Mesenchymal stem cell (in vitro differentiated cells and primary cell): ENCODE data around the gene PPM1M.

Experiments
- DNase-seq: peaks from one replicate; pipeline ENCODE4 v3.0.0-alpha.2; 2013
- H2AFZ ChIP-seq: one replicate; pipeline ENCODE4 v1.6.1; 2013; ENCODE audit warnings: low read depth, mild to moderate bottlenecking, control low read depth, inconsistent platforms, low read length, moderate library complexity
- H2AK5ac ChIP-seq: 2 replicates; pipeline ENCODE4 v1.6.1; 2013; ENCODE audit warnings: low read length, moderate library complexity, mild to moderate bottlenecking, inconsistent platforms; ENCODE audit not compliant: severe bottlenecking
- H2BK120ac ChIP-seq: one replicate; pipeline ENCODE4 v1.6.1; 2013; ENCODE audit warnings: low read depth, mild to moderate bottlenecking, inconsistent platforms, low read length, moderate library complexity
- H2BK12ac ChIP-seq, 2 experiments: one replicate each; pipeline ENCODE4 v1.6.1; 2013; ENCODE audit warnings: inconsistent platforms in 2 of 2, low read length in 2 of 2, mild to moderate bottlenecking in 2 of 2, moderate library complexity in 2 of 2, control low read depth in 1 of 2
- H2BK15ac ChIP-seq: one replicate; pipeline ENCODE4 v1.6.1; 2013; ENCODE audit warnings: mild to moderate bottlenecking, low read depth, inconsistent platforms; ENCODE audit not compliant: poor library complexity, severe bottlenecking
- H2BK5ac ChIP-seq: 2 replicates; pipeline ENCODE4 v1.6.1; 2013; ENCODE audit warnings: low read depth, mild to moderate bottlenecking, low read length, control low read depth, inconsistent platforms; ENCODE audit not compliant: poor library complexity, severe bottlenecking
- H3K14ac ChIP-seq, 2 experiments: one replicate each; pipeline ENCODE4 v1.6.1; 2013; ENCODE audit warnings: inconsistent platforms in 2 of 2, low read length in 2 of 2, control low read depth in 1 of 2, mild to moderate bottlenecking in 1 of 2, moderate library complexity in 1 of 2
- H3K18ac ChIP-seq, 2 experiments: one replicate each; pipeline ENCODE4 v1.6.1; 2013; ENCODE audit warnings: inconsistent platforms in 2 of 2, low read length in 2 of 2, control low read depth in 1 of 2, low read depth in 1 of 2, mild to moderate bottlenecking in 1 of 2
- H3K23ac ChIP-seq, 2 experiments: one replicate each; pipeline ENCODE4 v1.6.1; 2013; ENCODE audit warnings: inconsistent platforms in 2 of 2, low read length in 2 of 2, mild to moderate bottlenecking in 2 of 2, moderate library complexity in 2 of 2, control low read depth in 1 of 2
- H3K27ac ChIP-seq: 2 replicates; pipeline ENCODE4 v1.5.1; 2013; ENCODE audit warnings: mild to moderate bottlenecking, moderate library complexity, low read length, control low read depth, inconsistent platforms; ENCODE audit not compliant: poor library complexity, severe bottlenecking
- H3K27me3 ChIP-seq, 2 experiments: 2 replicates each; pipeline versions ENCODE4 v1.6.1 to v1.7.0; 2013; ENCODE audit warnings: low read length in 2 of 2, mild to moderate bottlenecking in 2 of 2, moderate library complexity in 2 of 2, control low read depth in 1 of 2, inconsistent platforms in 1 of 2; ENCODE audit not compliant: control insufficient read depth in 1 of 2, insufficient read depth in 1 of 2
- H3K36me3 ChIP-seq, 2 experiments: 2 replicates each; pipeline versions ENCODE4 v1.6.1 to v1.7.0; 2013; ENCODE audit warnings: low read length in 2 of 2, control low read depth in 1 of 2, inconsistent platforms in 1 of 2, low read depth in 1 of 2, mild to moderate bottlenecking in 1 of 2; ENCODE audit not compliant: insufficient read depth in 2 of 2, control insufficient read depth in 1 of 2
- H3K4ac ChIP-seq, 2 experiments: one replicate each; pipeline ENCODE4 v1.6.1; 2013; ENCODE audit warnings: inconsistent platforms in 2 of 2, low read length in 2 of 2, mild to moderate bottlenecking in 2 of 2, moderate library complexity in 2 of 2, control low read depth in 1 of 2, low read depth in 1 of 2
- H3K4me1 ChIP-seq: 2 replicates; pipeline ENCODE4 v1.6.1; 2013; ENCODE audit warnings: low read depth, low read length, control low read depth; ENCODE audit not compliant: control insufficient read depth, insufficient read depth
- H3K4me2 ChIP-seq: 2 replicates; pipeline ENCODE4 v1.6.1; 2013; ENCODE audit warnings: low read length, mild to moderate bottlenecking, inconsistent platforms; ENCODE audit not compliant: poor library complexity, severe bottlenecking
- H3K4me3 ChIP-seq, 2 experiments: 2 replicates each; pipeline versions ENCODE4 v1.5.1 to v1.7.0; 2013; ENCODE audit warnings: low read length in 2 of 2, mild to moderate bottlenecking in 2 of 2, control low read depth in 1 of 2, low read depth in 1 of 2; ENCODE audit not compliant: insufficient read depth in 1 of 2
- H3K79me1 ChIP-seq: replicated peaks from 2 replicates; pipeline ENCODE4 v1.6.1; 2013; ENCODE audit warnings: mild to moderate bottlenecking, control low read depth, low read length, inconsistent platforms; ENCODE audit not compliant: poor library complexity, severe bottlenecking
- H3K9ac ChIP-seq: 2 replicates; pipeline ENCODE4 v1.7.0; 2013; ENCODE audit warnings: mild to moderate bottlenecking, low read length, moderate library complexity
- H3K9me3 ChIP-seq: 2 replicates; pipeline ENCODE4 v1.7.0; 2013; ENCODE audit warnings: mild to moderate bottlenecking, low read length; ENCODE audit not compliant: control insufficient read depth
- H4K8ac ChIP-seq: one replicate; pipeline ENCODE4 v1.6.1; 2013; ENCODE audit warnings: inconsistent platforms, mild to moderate bottlenecking, low read length, moderate library complexity
- H4K91ac ChIP-seq: one replicate; pipeline ENCODE4 v1.6.1; 2013; ENCODE audit warnings: mild to moderate bottlenecking, low read length, inconsistent platforms
- WGBS: methylation state at CpG from one replicate; pipeline ENCODE4 v1.1.7; 2013; ENCODE audit warnings: mixed read lengths; 5-methylcytosine and 5-hydroxymethylcytosine counted together

PPM1M gene

DNA sequence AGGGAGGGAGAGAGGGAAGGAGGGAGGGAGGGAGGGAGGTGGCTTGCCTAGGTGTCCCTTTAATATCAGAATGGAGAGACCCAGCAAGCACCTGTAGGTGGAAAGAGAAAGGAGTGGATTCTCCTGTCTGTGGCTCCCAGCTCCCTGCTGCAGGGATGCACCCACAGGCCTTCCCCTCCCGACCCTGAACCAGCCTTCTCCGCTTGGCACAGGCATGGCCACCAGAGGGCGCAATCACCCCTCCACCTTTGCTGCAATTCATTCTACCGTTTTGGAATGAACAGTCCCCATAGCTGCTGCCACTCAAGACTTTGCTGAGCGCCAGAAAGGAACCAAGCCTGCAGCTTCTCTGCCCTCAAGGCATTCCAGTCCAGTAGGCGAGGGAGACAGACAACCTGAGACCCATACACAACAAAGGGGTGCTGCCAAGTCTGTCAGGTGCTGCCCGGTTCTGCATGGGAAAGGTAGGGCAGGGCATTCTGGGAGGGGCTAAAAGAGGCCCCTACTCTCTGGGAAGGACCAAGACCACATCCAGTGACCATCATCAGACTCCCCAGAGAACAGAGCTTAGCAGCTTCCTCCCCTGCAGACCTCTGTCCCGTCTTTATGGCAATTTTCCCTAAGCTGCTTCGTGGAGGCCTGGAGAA is 25.1 kb upstream of the PPM1M start:
- H3K79me1 ChIP-seq: no peaks in the 10 kb centered on the region
- H2BK120ac ChIP-seq: no peak overlapping the region
- WGBS: 23% methylated on average over 9 of the region's 9 CpGs
- peak; percentile 71 for DNase-seq
- no peak overlapping the region for H3K14ac ChIP-seq
- peaks cover 9% of the 10 kb centered on the region for H3K4me1 ChIP-seq
- no peak overlapping the region for H3K23ac ChIP-seq
- H3K9me3 ChIP-seq: no peaks in the 10 kb centered on the region
- no peak overlapping the region for H4K8ac ChIP-seq
- no peak overlapping the region for H2BK15ac ChIP-seq
- H3K4me3 ChIP-seq: no peak overlapping the region
- H3K27me3 ChIP-seq: peaks cover 0 to under 1% of the 10 kb centered on the region in 2 experiments
- H2AK5ac ChIP-seq: no peak overlapping the region
- no peak overlapping the region for H3K18ac ChIP-seq
- H4K91ac ChIP-seq: no peak overlapping the region
- peaks cover 5 to 6% of the 10 kb centered on the region in 2 experiments for H3K36me3 ChIP-seq
- no peak overlapping the region for H3K4ac ChIP-seq
- H2AFZ ChIP-seq: no peak overlapping the region
- H3K4me2 ChIP-seq: no peak overlapping the region
- no peak overlapping the region for H3K27ac ChIP-seq
- no peak overlapping the region for H3K9ac ChIP-seq
- H2BK5ac ChIP-seq: no peak overlapping the region
- no peak overlapping the region for H2BK12ac ChIP-seq

DNA sequence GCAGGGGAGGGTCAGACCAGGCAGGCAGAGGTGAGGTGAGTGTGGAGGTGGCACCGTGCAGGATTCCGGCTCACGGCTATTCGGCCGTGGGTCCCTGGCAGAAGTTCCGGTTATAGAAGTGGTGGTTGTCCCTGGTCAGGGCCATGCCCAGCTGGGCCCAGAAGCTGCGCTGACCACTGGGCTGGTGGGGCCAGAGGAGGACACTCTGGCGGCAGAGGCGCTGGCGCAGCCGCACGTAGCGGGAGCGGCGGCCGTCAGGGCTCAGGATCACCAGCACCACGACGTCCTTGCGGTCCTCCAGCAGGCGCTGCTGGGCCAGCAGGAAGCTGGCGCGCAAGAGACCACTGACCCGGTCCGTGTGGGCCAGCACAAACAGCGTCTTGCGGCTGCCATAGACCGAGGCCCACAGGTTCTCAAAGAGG is 24.4 kb upstream of the PPM1M start:
- Histone ChIP-seq H3K18ac (no peak overlapping the region), H3K23ac (no peak overlapping the region), H3K79me1 (no peaks in the 10 kb centered on the region), H4K8ac (no peak overlapping the region), H3K4me2 (no peak overlapping the region), H2AFZ (no peak overlapping the region), H3K9me3 (no peaks in the 10 kb centered on the region), H2BK120ac (no peak overlapping the region), H3K14ac (no peak overlapping the region), H2AK5ac (no peak overlapping the region), H3K4me1 (peaks cover 9% of the 10 kb centered on the region), H4K91ac (no peak overlapping the region), H3K4me3 (no peak overlapping the region), H2BK5ac (no peak overlapping the region), H2BK12ac (no peak overlapping the region), H2BK15ac (no peak overlapping the region), H3K4ac (no peak overlapping the region), H3K27me3 (peaks cover 0 to 7% of the 10 kb centered on the region in 2 experiments), H3K9ac (no peak overlapping the region), H3K27ac (no peak overlapping the region), H3K36me3 (no peaks in the 10 kb centered on the region)
- DNase-seq: no peak
- WGBS: 95% methylated on average over 27 of the region's 27 CpGs

DNA sequence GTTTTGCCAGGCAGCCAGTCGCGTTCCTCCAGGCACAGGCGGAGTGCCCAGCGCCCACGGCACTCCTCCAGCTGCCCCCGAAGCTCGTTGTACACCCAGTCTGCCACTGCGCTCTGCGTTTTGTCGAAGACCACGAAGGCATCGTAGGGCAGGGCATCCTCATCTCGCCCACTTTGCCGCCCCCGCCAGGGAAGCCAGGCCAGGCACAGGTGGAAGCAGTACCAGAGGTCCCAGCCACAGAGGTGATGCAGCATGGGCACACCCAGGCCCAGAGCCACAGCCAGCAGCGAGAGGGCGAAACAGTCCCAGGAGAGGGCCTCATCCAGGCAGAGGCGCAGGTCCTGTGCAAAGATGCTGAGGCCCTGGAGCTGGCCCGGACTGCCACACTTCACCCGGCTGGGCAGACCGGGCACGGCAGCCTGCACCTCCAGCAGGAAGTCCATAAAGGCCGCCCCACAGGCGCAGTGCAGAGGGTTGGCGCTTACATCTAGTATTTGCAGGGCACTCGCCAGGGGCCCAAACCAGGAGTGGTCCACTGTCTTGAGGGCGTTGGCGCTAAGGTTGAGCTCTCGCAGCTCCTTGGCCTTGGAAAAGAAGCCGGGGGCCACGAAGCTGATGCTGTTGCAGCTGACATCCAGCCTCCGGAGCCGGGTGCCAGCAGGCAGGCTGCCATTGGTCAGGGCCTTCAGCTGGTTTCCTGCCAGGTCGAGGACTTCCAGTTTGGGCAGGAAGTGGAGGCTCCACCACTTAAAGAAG is 23.8 kb upstream of the PPM1M start:
- no peak overlapping the region for H3K9ac ChIP-seq
- H2AFZ ChIP-seq: no peak overlapping the region
- no peak overlapping the region for H3K14ac ChIP-seq
- H3K79me1 ChIP-seq: no peaks in the 10 kb centered on the region
- 94% methylated on average over 34 of the region's 34 CpGs for WGBS
- H3K23ac ChIP-seq: no peak overlapping the region
- H3K36me3 ChIP-seq: no peaks in the 10 kb centered on the region
- H3K4me1 ChIP-seq: peaks cover 8% of the 10 kb centered on the region
- H3K4me3 ChIP-seq: no peak overlapping the region
- no peak overlapping the region for H2BK15ac ChIP-seq
- no peak overlapping the region for H4K91ac ChIP-seq
- no peak overlapping the region for H3K4ac ChIP-seq
- H2AK5ac ChIP-seq: no peak overlapping the region
- H3K18ac ChIP-seq: no peak overlapping the region
- no peak overlapping the region for H2BK120ac ChIP-seq
- no peak overlapping the region for H3K27ac ChIP-seq
- no peak overlapping the region for H2BK5ac ChIP-seq
- H3K9me3 ChIP-seq: no peaks in the 10 kb centered on the region
- no peak for DNase-seq
- no peak overlapping the region for H3K4me2 ChIP-seq
- no peak overlapping the region for H4K8ac ChIP-seq
- peaks cover 0 to 7% of the 10 kb centered on the region in 2 experiments for H3K27me3 ChIP-seq
- H2BK12ac ChIP-seq: no peak overlapping the region

DNA sequence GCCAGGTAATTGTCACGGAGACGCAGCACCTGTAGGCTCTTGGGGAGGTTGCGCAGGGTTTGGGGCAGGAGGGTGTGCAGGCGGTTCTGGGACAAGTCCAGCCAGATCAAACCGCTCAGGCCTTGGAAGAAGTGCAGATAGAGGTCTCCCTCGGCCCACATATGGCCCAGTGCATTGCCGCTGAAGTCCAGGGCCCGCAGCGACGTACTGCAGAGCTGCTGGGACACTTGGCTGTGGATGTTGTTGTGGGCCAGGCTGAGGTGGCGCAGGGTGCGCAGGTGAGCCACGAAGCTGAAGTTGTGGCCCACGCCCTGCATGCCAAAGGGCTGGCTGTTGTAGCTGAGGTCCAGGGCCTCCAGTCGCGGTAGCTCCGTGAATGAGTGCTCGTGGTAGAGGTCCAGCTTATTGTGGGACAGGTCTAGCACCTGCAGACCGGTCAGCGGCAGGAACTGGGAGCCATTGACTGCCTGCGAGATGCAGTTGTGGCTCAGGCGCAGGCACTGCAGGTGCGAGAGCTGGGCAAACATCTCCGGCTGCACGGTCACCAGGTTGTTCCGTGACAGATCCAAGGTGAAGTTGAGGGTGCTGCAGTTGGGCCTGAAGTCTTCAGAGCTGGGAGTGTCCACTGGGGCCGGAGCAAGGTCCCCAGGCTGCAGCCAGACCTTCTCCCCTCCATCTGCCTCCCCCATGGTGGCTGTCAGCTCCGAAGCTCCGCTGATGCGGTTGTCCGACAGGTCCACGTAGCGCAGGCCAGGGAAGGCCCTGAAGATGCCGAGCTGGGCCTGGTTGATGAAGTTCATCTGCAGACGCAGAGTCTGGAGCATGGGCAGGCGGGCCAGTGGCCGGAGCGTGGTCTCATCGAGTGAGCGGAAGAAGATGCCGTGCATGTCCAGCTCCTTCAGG is 23.0 kb upstream of the PPM1M start:
- WGBS: 90% methylated on average over 41 of the region's 41 CpGs
- no peak overlapping the region for H3K4me2 ChIP-seq

More for the DNA sequence above, 23.0 kb upstream of the PPM1M start:
- Histone ChIP-seq H4K91ac (no peak overlapping the region), H3K27me3 (peaks cover 0 to 7% of the 10 kb centered on the region in 2 experiments), H2BK5ac (no peak overlapping the region), H2AFZ (no peak overlapping the region), H3K79me1 (no peaks in the 10 kb centered on the region), H4K8ac (no peak overlapping the region), H3K4me3 (no peak overlapping the region), H3K4ac (no peak overlapping the region), H3K14ac (no peak overlapping the region), H2AK5ac (no peak overlapping the region), H3K27ac (no peak overlapping the region), H2BK15ac (no peak overlapping the region), H3K23ac (peak overlapping the region in 1 of 2 experiments; percentile 14), H3K9ac (no peak overlapping the region), H2BK12ac (no peak overlapping the region), H3K4me1 (peaks cover 2% of the 10 kb centered on the region), H3K36me3 (peaks cover 2 to 7% of the 10 kb centered on the region in 2 experiments), H2BK120ac (no peak overlapping the region), H3K18ac (no peak overlapping the region), H3K9me3 (no peaks in the 10 kb centered on the region)
- DNase-seq: no peak
